ENCODE data around the gene CILP2.

The CILP2 gene

GRCh38 chr19:19535311-19536191, 2.5 kb upstream of the CILP2 start:
- Histone ChIP-seq H3K27ac (ENCODE audit: low read length) (no peak overlapping the region), H3K36me3 (ENCODE audit: insufficient read depth, low read length) (0 out of 2 replicates have a peak, but pooled peaks cover under 1% of the 10 kb centered on the region), H4K20me1 (ENCODE audit: insufficient read depth, low read length) (0 out of 2 replicates have a peak, but pooled peaks cover 5% of the 10 kb centered on the region), H3K4me2 (ENCODE audit: insufficient read depth, low read length) (no peak overlapping the region), H3K27me3 (ENCODE audit: insufficient read depth, low read length, poor library complexity) (no peaks in the 10 kb centered on the region), H2AFZ (ENCODE audit: low read depth, low read length) (no peak overlapping the region), H3K9me3 (ENCODE audit: insufficient read depth, low read length, severe bottlenecking) (no peaks in the 10 kb centered on the region), H3K79me2 (ENCODE audit: insufficient read depth, low read length) (no peaks in the 10 kb centered on the region), H3K9ac (ENCODE audit: low read depth, low read length) (no peak overlapping the region), H3K4me1 (ENCODE audit: insufficient read depth, low read length) (peaks cover 8% of the 10 kb centered on the region), H3K4me3 (ENCODE audit: low read depth in 1 of 2, low read length in 2 of 2) (no peak overlapping the region)
- no peak for DNase-seq
- ATAC-seq (ENCODE audit: insufficient read depth, low read depth): no peak
- no peak for TF ChIP-seq CTCF (IDR thresholded peaks at IDR 0.05; ENCODE audit: borderline replicate concordance, extremely low read depth, low read length, poor library complexity, severe bottlenecking)
- no peak for TF ChIP-seq EZH2 (IDR thresholded peaks at IDR 0.05; ENCODE audit: borderline replicate concordance, low read depth, low read length, severe bottlenecking)

- H3K9me3 ChIP-seq (ENCODE audit: insufficient read depth, low read length, severe bottlenecking): no peaks in the 10 kb centered on the region
- H3K9ac ChIP-seq (ENCODE audit: low read depth, low read length): no peak overlapping the region
- H3K27ac ChIP-seq (ENCODE audit: low read length): no peak overlapping the region
- H2AFZ ChIP-seq (ENCODE audit: low read depth, low read length): no peak overlapping the region
- ATAC-seq (ENCODE audit: insufficient read depth, low read depth) (no peak), DNase-seq (no peak)
- TF ChIP-seq CTCF (IDR thresholded peaks at IDR 0.05; ENCODE audit: borderline replicate concordance, extremely low read depth, low read length, poor library complexity, severe bottlenecking) (no peak), EZH2 (IDR thresholded peaks at IDR 0.05; ENCODE audit: borderline replicate concordance, low read depth, low read length, severe bottlenecking) (no peak)
- 0 out of 2 replicates have a peak, but pooled peaks cover 5% of the 10 kb centered on the region for H4K20me1 ChIP-seq (ENCODE audit: insufficient read depth, low read length)
- no peaks in the 10 kb centered on the region for H3K36me3 ChIP-seq (ENCODE audit: insufficient read depth, low read length)
- no peaks in the 10 kb centered on the region for H3K79me2 ChIP-seq (ENCODE audit: insufficient read depth, low read length)
- no peaks in the 10 kb centered on the region for H3K27me3 ChIP-seq (ENCODE audit: insufficient read depth, low read length, poor library complexity)
- H3K4me3 ChIP-seq (ENCODE audit: low read depth in 1 of 2, low read length in 2 of 2): no peak overlapping the region
- H3K4me1 ChIP-seq (ENCODE audit: insufficient read depth, low read length): peaks cover 3% of the 10 kb centered on the region
- H3K4me2 ChIP-seq (ENCODE audit: insufficient read depth, low read length): no peak overlapping the region
Observed at GRCh38 chr19:19537075-19538048, 703 bp upstream of the CILP2 start.

- no peaks in the 10 kb centered on the region for H3K27me3 ChIP-seq (ENCODE audit: insufficient read depth, low read length, poor library complexity)
- no peaks in the 10 kb centered on the region for H3K9me3 ChIP-seq (ENCODE audit: insufficient read depth, low read length, severe bottlenecking)
- no peak overlapping the region for H3K4me3 ChIP-seq (ENCODE audit: low read depth in 1 of 2, low read length in 2 of 2)
- H3K4me1 ChIP-seq (ENCODE audit: insufficient read depth, low read length): no peaks in the 10 kb centered on the region
- ATAC-seq (ENCODE audit: insufficient read depth, low read depth): no peak
- no peak overlapping the region for H3K9ac ChIP-seq (ENCODE audit: low read depth, low read length)
- no peaks in the 10 kb centered on the region for H4K20me1 ChIP-seq (ENCODE audit: insufficient read depth, low read length)
- H2AFZ ChIP-seq (ENCODE audit: low read depth, low read length): no peak overlapping the region
- H3K27ac ChIP-seq (ENCODE audit: low read length): no peak overlapping the region
- H3K79me2 ChIP-seq (ENCODE audit: insufficient read depth, low read length): no peaks in the 10 kb centered on the region
- no peak for DNase-seq
- H3K36me3 ChIP-seq (ENCODE audit: insufficient read depth, low read length): no peaks in the 10 kb centered on the region
- no peak overlapping the region for H3K4me2 ChIP-seq (ENCODE audit: insufficient read depth, low read length)
- TF ChIP-seq EZH2 (IDR thresholded peaks at IDR 0.05; ENCODE audit: borderline replicate concordance, low read depth, low read length, severe bottlenecking): no peak
- TF ChIP-seq CTCF (IDR thresholded peaks at IDR 0.05; ENCODE audit: borderline replicate concordance, extremely low read depth, low read length, poor library complexity, severe bottlenecking): no peak
Observed at GRCh38 chr19:19538785-19539166, 711 bp downstream of the CILP2 start.

Data from DND-41 (cell line).